Lung (tissue), 12 donors: Measurements from ENCODE around the gene TPH1. TPM values are rescaled to one million over a fixed set of nuclear protein-coding genes. Genes with fewer than 3 reads are reported as not detected.

ENCODE experiments used
- ATAC-seq: fragments of 200-7000 bp; cut with Tn5 transposase; one replicate; pipeline ENCODE4 v1.9.1; 2020; ENCODE audit warnings: moderate number of reproducible peaks; ENCODE audit not compliant: insufficient read depth, low FRiP score
- DNase-seq, 3 donors: peaks; one replicate each; pipeline ENCODE4 v3.0.0-alpha.2; 2013 to 2017
- H3K27ac ChIP-seq, 2 donors: one replicate each; pipeline ENCODE4 v1.5.1; 2013; ENCODE audit warnings: mild to moderate bottlenecking in 2 of 2, moderate library complexity in 2 of 2, control low read depth in 1 of 2, inconsistent platforms in 1 of 2, low read depth in 1 of 2, low read length in 1 of 2
- H3K27me3 ChIP-seq, 3 donors: one replicate each; pipeline ENCODE4 v1.5.1; 2013; ENCODE audit warnings: low read length in 2 of 3; ENCODE audit not compliant: control insufficient read depth in 3 of 3, insufficient read depth in 3 of 3
- H3K36me3 ChIP-seq, 4 donors: one replicate each; pipeline ENCODE4 v1.5.1; 2013; ENCODE audit warnings: low read length in 4 of 4, mild to moderate bottlenecking in 1 of 4, moderate library complexity in 1 of 4; ENCODE audit not compliant: control insufficient read depth in 4 of 4, insufficient read depth in 4 of 4
- H3K4me1 ChIP-seq, 5 donors: one replicate each; pipeline ENCODE4 v1.5.1; 2013; ENCODE audit warnings: low read length in 5 of 5, mild to moderate bottlenecking in 2 of 5, moderate library complexity in 1 of 5; ENCODE audit not compliant: control insufficient read depth in 5 of 5, insufficient read depth in 5 of 5
- H3K4me3 ChIP-seq: one replicate; pipeline ENCODE4 v1.5.1; 2013; ENCODE audit warnings: mild to moderate bottlenecking, control low read depth, moderate library complexity
- H3K9ac ChIP-seq, 2 donors: one replicate each; pipeline ENCODE4 v1.5.1; 2013; ENCODE audit warnings: low read length in 2 of 2, control low read depth in 1 of 2; ENCODE audit not compliant: insufficient read depth in 1 of 2
- H3K9me3 ChIP-seq, 4 donors: one replicate each; pipeline ENCODE4 v1.5.1; 2013; ENCODE audit warnings: low read length in 3 of 4, mild to moderate bottlenecking in 1 of 4, moderate library complexity in 1 of 4; ENCODE audit not compliant: control insufficient read depth in 4 of 4, insufficient read depth in 3 of 4
- WGBS, 2 donors: extraction: QIAGEN DNeasy Blood & Tissue Kit; methylation state at CpG; one replicate each; pipeline ENCODE4 v1.1.7; 2013; 5-methylcytosine and 5-hydroxymethylcytosine counted together
- polyA plus RNA-seq, 2 donors: library from polyadenylated mRNA; stranded (reverse); fragments of 200-250 nt; gene quantifications; one replicate each; pipeline ENCODE4 v1.2.1, GENCODE V29; 2013
- total RNA-seq, 2 donors: library from RNA; depleted of rRNA in 1 of 2; stranded (reverse); fragments of >200 nt in 1 of 2; gene quantifications; one replicate each; pipeline ENCODE4 v1.2.1, GENCODE V29; 2014 to 2021
- TF ChIP-seq, protein P1 (sequence below): IDR thresholded peaks from 2 replicates; pipeline ENCODE4 v1.5.1; 2012; ENCODE audit warnings: mild to moderate bottlenecking; ENCODE audit errors: control extremely low read depth, extremely low read depth
- donor health status: control.
- donor health status: control.
- donor health status: Bipolar disorder and iron deficiency.
- donor health status: healthy.
- donor health status: DM: yes; HTN: yes; CAD: no.

TPH1 gene
- total and polyA plus RNA-seq, 4 donors = 0.13 to 2.8 (median 0.55) TPM

DNA sequence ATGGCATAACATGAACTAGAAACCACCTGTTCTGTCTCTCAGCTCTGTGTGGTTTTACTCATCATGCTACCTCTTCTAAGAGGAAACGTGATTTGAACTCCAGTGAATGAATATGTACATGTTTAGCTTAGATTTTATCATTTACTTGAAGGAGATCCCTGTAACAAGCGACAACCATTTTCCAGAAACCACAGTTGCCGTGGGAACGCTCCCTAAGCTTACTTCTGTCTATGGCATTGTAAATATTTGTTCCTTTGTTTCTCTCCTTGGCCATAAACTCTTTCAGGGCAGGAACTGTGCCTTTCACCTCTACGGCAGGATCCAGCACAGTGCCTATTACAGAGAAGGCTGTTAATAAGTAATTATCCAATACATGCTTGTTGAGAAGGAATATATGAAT, 17.1 kb upstream of the TPH1 start:
- H3K4me1 ChIP-seq = no peaks in the 10 kb centered on the region
- H3K4me3 ChIP-seq = no peak overlapping the region
- no peak overlapping the region for H3K27ac ChIP-seq
- DNase-seq (no peak), ATAC-seq (no peak)
- no peak overlapping the region for H3K9ac ChIP-seq
- H3K36me3 ChIP-seq = no peaks in the 10 kb centered on the region
- 72 to 74% methylated on average over 5 of the region's 5 CpGs for WGBS, 2 donors
- no peaks in the 10 kb centered on the region for H3K9me3 ChIP-seq
- H3K27me3 ChIP-seq = no peaks in the 10 kb centered on the region
- TF ChIP-seq, protein P1, sequence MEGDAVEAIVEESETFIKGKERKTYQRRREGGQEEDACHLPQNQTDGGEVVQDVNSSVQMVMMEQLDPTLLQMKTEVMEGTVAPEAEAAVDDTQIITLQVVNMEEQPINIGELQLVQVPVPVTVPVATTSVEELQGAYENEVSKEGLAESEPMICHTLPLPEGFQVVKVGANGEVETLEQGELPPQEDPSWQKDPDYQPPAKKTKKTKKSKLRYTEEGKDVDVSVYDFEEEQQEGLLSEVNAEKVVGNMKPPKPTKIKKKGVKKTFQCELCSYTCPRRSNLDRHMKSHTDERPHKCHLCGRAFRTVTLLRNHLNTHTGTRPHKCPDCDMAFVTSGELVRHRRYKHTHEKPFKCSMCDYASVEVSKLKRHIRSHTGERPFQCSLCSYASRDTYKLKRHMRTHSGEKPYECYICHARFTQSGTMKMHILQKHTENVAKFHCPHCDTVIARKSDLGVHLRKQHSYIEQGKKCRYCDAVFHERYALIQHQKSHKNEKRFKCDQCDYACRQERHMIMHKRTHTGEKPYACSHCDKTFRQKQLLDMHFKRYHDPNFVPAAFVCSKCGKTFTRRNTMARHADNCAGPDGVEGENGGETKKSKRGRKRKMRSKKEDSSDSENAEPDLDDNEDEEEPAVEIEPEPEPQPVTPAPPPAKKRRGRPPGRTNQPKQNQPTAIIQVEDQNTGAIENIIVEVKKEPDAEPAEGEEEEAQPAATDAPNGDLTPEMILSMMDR = no peak

DNA sequence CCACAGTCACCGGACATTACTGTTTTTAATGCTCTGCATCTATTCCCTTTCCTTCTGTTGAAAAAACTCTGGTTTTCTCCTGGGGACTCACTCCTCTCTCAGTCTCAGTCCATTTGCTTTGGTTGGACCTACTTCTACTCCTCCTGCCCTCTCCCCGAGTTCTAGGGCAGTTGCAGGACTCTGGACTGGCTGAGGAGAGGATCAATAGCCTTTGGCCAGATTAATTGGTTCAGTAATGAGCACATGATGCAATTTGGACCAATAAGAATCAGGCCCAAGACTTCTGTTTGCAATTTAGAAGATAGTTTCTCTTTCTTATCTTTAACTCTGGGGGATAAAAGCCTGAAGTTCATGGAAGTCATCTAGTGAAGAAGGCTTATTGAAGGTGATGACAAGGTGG, 15.3 kb upstream of the TPH1 start:
- Histone ChIP-seq H3K27me3 (no peaks in the 10 kb centered on the region), H3K9me3 (no peaks in the 10 kb centered on the region), H3K9ac (no peak overlapping the region), H3K4me1 (no peaks in the 10 kb centered on the region), H3K36me3 (no peaks in the 10 kb centered on the region), H3K27ac (no peak overlapping the region), H3K4me3 (no peak overlapping the region)
- WGBS, 2 donors = 85 to 94% methylated on average over 2 of the region's 2 CpGs
- no peak for ATAC-seq
- TF ChIP-seq, protein P1 = no peak
- DNase-seq = no peak

DNA sequence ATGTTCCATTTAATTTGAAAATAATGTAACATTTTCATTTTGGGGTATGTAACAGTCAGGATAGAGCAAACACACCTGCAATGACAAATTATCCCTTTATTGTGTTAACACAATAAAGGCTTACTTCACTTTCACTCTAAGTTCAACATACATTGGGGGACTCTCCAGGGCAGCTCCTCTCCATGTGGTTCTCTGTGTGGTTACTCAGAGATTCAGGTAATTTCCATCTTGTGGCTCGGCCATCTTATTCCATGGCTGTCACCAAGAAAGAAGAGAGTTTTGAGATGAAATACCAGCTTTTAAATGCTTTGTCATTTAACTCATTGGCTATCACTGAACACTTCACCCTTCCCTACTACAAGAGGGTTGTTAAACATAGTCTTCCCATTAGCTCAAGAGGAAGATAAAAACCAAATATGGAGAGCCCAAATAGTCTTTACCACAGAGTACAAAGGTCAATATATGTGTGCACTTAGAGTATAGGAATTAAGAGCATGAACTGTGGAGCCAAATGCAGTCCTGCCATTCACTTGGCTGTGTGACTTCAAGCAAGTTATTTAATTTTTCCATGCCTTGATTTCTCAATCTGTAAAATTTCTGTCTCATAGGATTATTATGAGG, 10.6 kb upstream of the TPH1 start:
- no peak overlapping the region for H3K27ac ChIP-seq
- H3K4me3 ChIP-seq = no peak overlapping the region
- H3K27me3 ChIP-seq = no peaks in the 10 kb centered on the region
- H3K36me3 ChIP-seq = no peaks in the 10 kb centered on the region
- no peaks in the 10 kb centered on the region for H3K9me3 ChIP-seq
- WGBS, 2 donors = 75 to 91% methylated on average over 1 of the region's 1 CpG
- DNase-seq = no peak
- ATAC-seq = no peak
- no peak overlapping the region for H3K9ac ChIP-seq
- TF ChIP-seq, protein P1 = no peak
- no peaks in the 10 kb centered on the region for H3K4me1 ChIP-seq
